Epithelial cell of proximal tubule (primary cell): ENCODE measurements around the gene SMOC2. TPM values are rescaled to one million over a fixed set of nuclear protein-coding genes. Genes with fewer than 3 reads are reported as not detected.

Experiments
- DNase-seq: peaks from one replicate; pipeline ENCODE4 v3.0.0-alpha.2; 2011; ENCODE audit warnings: low read depth
- H3K4me3 ChIP-seq: 2 replicates; pipeline ENCODE4 v1.5.1; 2011; ENCODE audit warnings: low read depth, mild to moderate bottlenecking, low read length
- total RNA-seq: library from RNA; depleted of rRNA; stranded (reverse); fragments of >200 nt; gene quantifications from 2 replicates; pipeline ENCODE4 v1.2.3, GENCODE V29; 2015
- TF ChIP-seq, protein P1 (sequence below): conservative IDR thresholded peaks from 2 replicates; pipeline ENCODE4 v1.5.1; 2012; ENCODE audit warnings: low read depth, mild to moderate bottlenecking, low read length

Gene SMOC2
- total RNA-seq, 1 donor from 2014 or later = 0.35 TPM

DNA sequence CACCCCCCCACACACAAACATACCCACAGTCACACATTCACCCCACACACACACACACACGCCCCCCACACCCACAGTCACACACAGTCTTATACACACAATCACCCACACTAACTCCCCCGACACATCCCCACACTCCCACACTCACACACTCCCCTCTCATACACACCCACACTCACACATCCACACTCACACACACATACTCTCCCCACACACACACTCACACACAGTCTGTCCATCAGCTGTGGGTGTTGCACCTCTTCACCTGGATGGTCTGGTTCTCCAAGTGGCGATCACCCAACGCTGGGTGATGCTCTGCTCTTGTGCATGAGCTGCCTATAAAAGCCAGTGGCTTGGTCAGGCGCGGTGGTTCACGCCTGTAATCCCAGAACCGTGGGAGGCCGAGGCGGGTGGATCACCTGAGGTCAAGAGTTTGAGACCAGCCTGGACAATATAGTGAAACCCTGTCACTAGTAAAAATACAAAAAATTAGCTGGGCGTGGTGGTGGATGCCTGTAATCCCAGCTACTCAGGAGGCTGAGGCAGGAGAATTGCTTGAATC is 158.9 kb downstream of the SMOC2 start:
- H3K4me3 ChIP-seq = no peak overlapping the region
- DNase-seq = no peak
- TF ChIP-seq, protein P1, sequence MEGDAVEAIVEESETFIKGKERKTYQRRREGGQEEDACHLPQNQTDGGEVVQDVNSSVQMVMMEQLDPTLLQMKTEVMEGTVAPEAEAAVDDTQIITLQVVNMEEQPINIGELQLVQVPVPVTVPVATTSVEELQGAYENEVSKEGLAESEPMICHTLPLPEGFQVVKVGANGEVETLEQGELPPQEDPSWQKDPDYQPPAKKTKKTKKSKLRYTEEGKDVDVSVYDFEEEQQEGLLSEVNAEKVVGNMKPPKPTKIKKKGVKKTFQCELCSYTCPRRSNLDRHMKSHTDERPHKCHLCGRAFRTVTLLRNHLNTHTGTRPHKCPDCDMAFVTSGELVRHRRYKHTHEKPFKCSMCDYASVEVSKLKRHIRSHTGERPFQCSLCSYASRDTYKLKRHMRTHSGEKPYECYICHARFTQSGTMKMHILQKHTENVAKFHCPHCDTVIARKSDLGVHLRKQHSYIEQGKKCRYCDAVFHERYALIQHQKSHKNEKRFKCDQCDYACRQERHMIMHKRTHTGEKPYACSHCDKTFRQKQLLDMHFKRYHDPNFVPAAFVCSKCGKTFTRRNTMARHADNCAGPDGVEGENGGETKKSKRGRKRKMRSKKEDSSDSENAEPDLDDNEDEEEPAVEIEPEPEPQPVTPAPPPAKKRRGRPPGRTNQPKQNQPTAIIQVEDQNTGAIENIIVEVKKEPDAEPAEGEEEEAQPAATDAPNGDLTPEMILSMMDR = no peak

DNA sequence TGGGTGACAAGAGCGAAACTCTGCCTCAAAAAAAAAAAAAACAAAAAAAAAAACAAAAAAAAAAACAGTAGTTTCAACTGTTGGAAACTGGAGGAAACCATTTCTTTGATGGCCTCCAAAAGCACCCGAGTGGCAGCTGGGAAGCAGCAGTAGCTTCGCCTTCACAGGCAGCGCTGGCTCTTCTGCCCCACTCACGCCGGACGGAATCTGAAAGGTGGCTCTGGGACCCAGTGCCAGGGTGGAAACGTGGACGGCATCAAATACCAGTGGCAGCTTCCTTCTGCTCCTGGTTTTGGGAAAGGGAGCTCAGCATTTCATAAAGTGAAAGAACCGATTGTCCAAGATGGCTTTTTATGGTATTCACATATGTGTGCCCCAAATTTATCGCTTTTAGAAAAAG is 159.4 kb downstream of the SMOC2 start:
- no peak for DNase-seq
- H3K4me3 ChIP-seq = no peak overlapping the region
- TF ChIP-seq, protein P1 = no peak

DNA sequence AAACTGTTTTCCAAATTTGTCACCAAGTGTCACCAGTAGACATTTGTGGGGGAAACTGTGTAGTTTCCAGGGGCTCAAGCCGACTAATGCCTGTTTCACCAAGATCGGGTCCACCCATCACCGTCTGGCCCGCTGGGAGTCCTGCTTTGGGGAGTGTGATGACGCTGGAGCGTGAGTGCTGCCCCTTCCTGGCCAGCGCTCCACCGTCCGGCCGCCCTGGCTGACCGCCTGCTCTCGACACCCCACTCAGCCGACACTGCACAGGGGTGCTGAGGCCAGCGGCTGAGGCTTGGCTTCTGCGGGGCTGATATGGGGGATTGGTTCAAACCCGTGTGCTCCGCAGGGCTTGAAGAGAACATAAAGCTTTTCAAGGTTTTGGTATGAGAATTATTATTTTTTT is 160.1 kb downstream of the SMOC2 start:
- H3K4me3 ChIP-seq = no peak overlapping the region
- TF ChIP-seq, protein P1 = no peak
- no peak for DNase-seq

DNA sequence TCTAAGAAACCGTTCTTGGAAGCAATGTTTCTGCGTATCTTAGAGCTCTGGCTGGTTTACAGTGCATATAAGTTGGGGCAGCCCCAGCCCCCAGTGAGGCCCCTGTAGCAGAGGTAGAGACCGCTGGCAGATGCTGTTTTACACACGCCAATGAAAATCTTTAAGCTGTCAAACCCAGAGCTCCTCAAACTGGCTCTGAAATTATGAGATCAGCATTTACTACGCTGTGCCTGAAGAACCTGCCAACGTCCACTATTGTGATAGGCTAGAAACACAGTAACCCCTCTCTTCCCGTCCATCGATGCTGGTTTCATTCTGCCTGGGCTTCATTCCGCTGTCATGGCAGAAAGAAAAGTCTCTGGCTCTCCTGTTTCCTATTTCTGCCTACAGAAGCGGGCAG is 160.6 kb downstream of the SMOC2 start:
- no peak for DNase-seq
- TF ChIP-seq, protein P1 = no peak
- no peak overlapping the region for H3K4me3 ChIP-seq

DNA sequence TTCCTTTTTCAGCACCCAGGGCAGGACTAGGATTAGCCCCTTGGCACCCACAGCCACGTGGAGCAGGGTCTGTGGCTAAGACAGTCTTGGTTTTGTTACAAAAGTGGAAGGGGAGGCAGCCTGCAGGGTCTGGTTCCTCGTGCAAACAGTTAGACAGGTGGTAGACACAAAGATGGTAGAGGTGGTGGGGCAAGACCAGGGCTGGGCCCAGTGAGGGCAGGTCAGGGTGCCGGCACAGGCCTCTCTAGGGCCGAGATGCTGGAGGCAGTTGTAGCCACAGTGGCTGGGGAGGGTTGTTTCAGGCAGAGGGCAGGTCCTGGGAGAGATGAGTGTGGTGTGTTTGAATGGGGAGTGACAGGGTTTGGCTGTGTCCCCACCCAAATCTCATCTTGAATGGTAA is 161.6 kb downstream of the SMOC2 start:
- DNase-seq = no peak
- TF ChIP-seq, protein P1 = no peak

DNA sequence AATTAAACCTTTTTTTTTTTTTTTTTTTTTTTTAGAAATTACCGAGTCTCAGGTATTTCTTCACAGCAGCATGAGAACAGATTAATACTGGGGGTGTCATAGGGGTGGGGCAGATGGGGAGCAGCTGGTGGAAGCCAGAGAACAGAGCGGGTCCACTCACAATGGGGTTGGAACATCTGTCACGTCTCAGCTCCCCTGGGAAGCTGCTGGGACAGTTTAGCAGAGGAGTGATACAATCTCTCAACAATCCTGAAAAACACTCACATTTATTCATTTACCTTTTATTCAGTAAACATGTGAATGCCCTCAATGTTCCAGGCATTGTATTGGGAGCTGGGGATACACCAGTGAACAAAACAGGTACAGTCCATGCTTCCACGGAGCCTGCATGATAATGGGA is 162.2 kb downstream of the SMOC2 start:
- TF ChIP-seq, protein P1 = no peak
- DNase-seq = no peak
- H3K4me3 ChIP-seq = no peak overlapping the region

More for the DNA sequence above, 161.6 kb downstream of the SMOC2 start:
- no peak overlapping the region for H3K4me3 ChIP-seq

DNA sequence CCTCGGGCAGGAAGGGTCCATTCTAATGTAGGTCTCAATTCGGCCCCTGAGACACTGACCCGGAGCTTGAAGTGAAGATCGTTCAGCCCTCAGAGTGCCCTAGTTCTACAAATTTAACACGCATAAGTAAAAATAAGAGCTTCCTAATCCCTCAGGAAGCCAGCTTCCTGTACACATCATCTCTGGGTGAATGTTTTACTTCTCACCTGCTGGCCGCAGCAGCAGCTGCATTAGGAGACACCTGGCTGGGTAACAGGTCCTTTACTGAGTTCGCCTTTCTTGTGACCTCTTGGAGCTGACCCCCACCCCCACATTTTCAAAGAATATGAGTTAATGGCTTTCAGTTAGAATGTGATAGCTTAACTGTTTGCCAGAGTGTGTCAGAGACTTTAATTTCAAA is 165.0 kb downstream of the SMOC2 start:
- DNase-seq = no peak
- no peak overlapping the region for H3K4me3 ChIP-seq
- TF ChIP-seq, protein P1 = peak; percentile 8
